ENCODE data around the gene PLEKHA7. TPM values are rescaled to one million over a fixed set of nuclear protein-coding genes. Genes with fewer than 3 reads are reported as not detected.

Gene PLEKHA7
- total and polyA plus RNA-seq, 2 of the 4 experiments (the other 2 are of a cell fraction), result 0.12 TPM; not detected in 1

GRCh38 chr11:16758382-16759024 lies 255.7 kb downstream of the PLEKHA7 start:
- Histone ChIP-seq H3K9me1 (ENCODE audit: insufficient read depth, low read length) (no peaks in the 10 kb centered on the region), H2AK5ac (ENCODE audit: low read depth, low read length) (no peak overlapping the region), H3K4me3 (ENCODE audit: insufficient read depth, low read depth, low read length) (no peak overlapping the region), H3K4me1 (ENCODE audit: control insufficient read depth, insufficient read depth, low read length) (no peaks in the 10 kb centered on the region), H2BK15ac (ENCODE audit: low read depth, low read length) (no peak overlapping the region), H4K20me1 (ENCODE audit: insufficient read depth, low read length) (no peaks in the 10 kb centered on the region), H2BK120ac (ENCODE audit: low read depth, low read length) (no peak overlapping the region), H2BK20ac (ENCODE audit: low read depth, low read length) (no peak overlapping the region), H3K27ac (ENCODE audit: insufficient read depth, low read length) (no peak overlapping the region), H3K4me2 (ENCODE audit: low read depth, low read length) (no peak overlapping the region), H2BK5ac (ENCODE audit: low read depth, low read length, poor library complexity, severe bottlenecking) (no peak overlapping the region), H3K18ac (ENCODE audit: low read depth, low read length) (no peak overlapping the region), H3K14ac (replicated peaks; ENCODE audit: low read depth, low read length) (no peak overlapping the region), H2AK9ac (replicated peaks; ENCODE audit: low read depth, low read length, poor library complexity) (no peak overlapping the region), H2AFZ (replicated peaks; ENCODE audit: low read length, poor library complexity) (no peak overlapping the region), H3K36me3 (ENCODE audit: control insufficient read depth, insufficient read depth, low read length) (peaks cover 11% of the 10 kb centered on the region), H3K79me1 (ENCODE audit: low read depth in 1 of 2, low read length in 2 of 2) (no peaks in the 10 kb centered on the region; a peak in 1 of 4 replicates), H4K8ac (ENCODE audit: low read depth in 2 of 2, low read length in 2 of 2) (no peak overlapping the region), H4K91ac (ENCODE audit: insufficient read depth, low read depth, low read length) (no peak overlapping the region), H3K23ac (ENCODE audit: low read depth, low read length) (no peak overlapping the region), H3K9me3 (ENCODE audit: control insufficient read depth, insufficient read depth, low read length) (no peaks in the 10 kb centered on the region), H3K4ac (ENCODE audit: low read depth, low read length) (no peak overlapping the region), H3K56ac (ENCODE audit: extremely low read depth, insufficient read depth, low read length) (no peak overlapping the region), H3K9ac (ENCODE audit: low read depth, low read length) (no peak overlapping the region), H3K27me3 (ENCODE audit: control insufficient read depth, insufficient read depth, low read length) (no peaks in the 10 kb centered on the region), H4K5ac (ENCODE audit: low read depth, low read length) (no peak overlapping the region)
- POLR2A ChIA-PET (ENCODE audit: unreplicated experiment), result no interaction called here
- dilution Hi-C loops (cut with HindIII; ENCODE audit: low sequenced_read_pairs, unreplicated experiment) (no loop called here), in situ Hi-C loops (cut with MboI; ENCODE audit: low sequenced_read_pairs) (no loop called here), intact Hi-C loops (cut with micrococcal nuclease) (no loop called here)
- BruUV-seq (replicated peaks), result no TSS peak
- no peak for DNase-seq
- ATAC-seq (ENCODE audit: low read depth), result no peak
- 94% methylated on average over 2 of the region's 4 CpGs; no CpG with 5 or more reads in 1 of the 2 experiments for WGBS, 2 experiments (ENCODE audit: extremely low coverage in 2 of 2, insufficient read length in 1 of 2)
- CTCF ChIA-PET, result no interaction called here
- TF ChIP-seq RFX5 (IDR thresholded peaks at IDR 0.05; ENCODE audit: low read depth, low read length) (no peak), ELK1 (IDR thresholded peaks at IDR 0.05; ENCODE audit: borderline replicate concordance, low read depth, low read length) (no peak), RCOR1 (IDR thresholded peaks at IDR 0.05; ENCODE audit: insufficient replicate concordance, low read length) (no peak), CEBPB (IDR thresholded peaks at IDR 0.05; ENCODE audit: low read depth, low read length) (no peak), FOS (IDR thresholded peaks at IDR 0.05; ENCODE audit: low read depth, low read length) (no peak), SMC3 (IDR thresholded peaks at IDR 0.05; ENCODE audit: low read depth, low read length) (no peak), CHD1 (IDR thresholded peaks at IDR 0.05; ENCODE audit: low read depth, low read length) (no peak), MXI1 (IDR thresholded peaks at IDR 0.05; ENCODE audit: borderline replicate concordance, low read depth, low read length) (no peak), POLR2A (IDR thresholded peaks at IDR 0.05; ENCODE audit: low read depth, low read length) (no peak), BHLHE40 (IDR thresholded peaks at IDR 0.05; ENCODE audit: low read depth, low read length) (no peak), MAZ (IDR thresholded peaks at IDR 0.05; ENCODE audit: borderline replicate concordance, low read depth, low read length) (no peak), NFE2L2 (IDR thresholded peaks at IDR 0.05; ENCODE audit: low read depth, low read length) (no peak)
- TF ChIP-seq, protein P1, sequence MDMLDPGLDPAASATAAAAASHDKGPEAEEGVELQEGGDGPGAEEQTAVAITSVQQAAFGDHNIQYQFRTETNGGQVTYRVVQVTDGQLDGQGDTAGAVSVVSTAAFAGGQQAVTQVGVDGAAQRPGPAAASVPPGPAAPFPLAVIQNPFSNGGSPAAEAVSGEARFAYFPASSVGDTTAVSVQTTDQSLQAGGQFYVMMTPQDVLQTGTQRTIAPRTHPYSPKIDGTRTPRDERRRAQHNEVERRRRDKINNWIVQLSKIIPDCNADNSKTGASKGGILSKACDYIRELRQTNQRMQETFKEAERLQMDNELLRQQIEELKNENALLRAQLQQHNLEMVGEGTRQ (IDR thresholded peaks at IDR 0.05; ENCODE audit: low read depth, low read length), result no peak
- TF ChIP-seq, protein P2, sequence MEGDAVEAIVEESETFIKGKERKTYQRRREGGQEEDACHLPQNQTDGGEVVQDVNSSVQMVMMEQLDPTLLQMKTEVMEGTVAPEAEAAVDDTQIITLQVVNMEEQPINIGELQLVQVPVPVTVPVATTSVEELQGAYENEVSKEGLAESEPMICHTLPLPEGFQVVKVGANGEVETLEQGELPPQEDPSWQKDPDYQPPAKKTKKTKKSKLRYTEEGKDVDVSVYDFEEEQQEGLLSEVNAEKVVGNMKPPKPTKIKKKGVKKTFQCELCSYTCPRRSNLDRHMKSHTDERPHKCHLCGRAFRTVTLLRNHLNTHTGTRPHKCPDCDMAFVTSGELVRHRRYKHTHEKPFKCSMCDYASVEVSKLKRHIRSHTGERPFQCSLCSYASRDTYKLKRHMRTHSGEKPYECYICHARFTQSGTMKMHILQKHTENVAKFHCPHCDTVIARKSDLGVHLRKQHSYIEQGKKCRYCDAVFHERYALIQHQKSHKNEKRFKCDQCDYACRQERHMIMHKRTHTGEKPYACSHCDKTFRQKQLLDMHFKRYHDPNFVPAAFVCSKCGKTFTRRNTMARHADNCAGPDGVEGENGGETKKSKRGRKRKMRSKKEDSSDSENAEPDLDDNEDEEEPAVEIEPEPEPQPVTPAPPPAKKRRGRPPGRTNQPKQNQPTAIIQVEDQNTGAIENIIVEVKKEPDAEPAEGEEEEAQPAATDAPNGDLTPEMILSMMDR (conservative IDR thresholded peaks at IDR 0.05; ENCODE audit: low read depth, low read length), result no peak
